Islet of Langerhans (tissue), 1 donor: Measurements from ENCODE around the gene HAUS2.
"Not testable (repeated sequence)": the region's sequence is repeated elsewhere in the genome, so short reads cannot be mapped to it uniquely, and the experiment has no call there.

ENCODE experiments used
- FAIRE-seq: peaks from one replicate; lab custom pipeline; 2011; peaks lifted over from hg19 to GRCh38; lab: Jason Lieb, UNC

Gene HAUS2

GRCh38 chr15:42576040-42576594 is 27.5 kb downstream of the HAUS2 start:
- no peak for FAIRE-seq

GRCh38 chr15:42576776-42577175 is 28.1 kb downstream of the HAUS2 start:
- no peak for FAIRE-seq

- FAIRE-seq, result no peak
Measured at GRCh38 chr15:42577514-42578031, 28.9 kb downstream of the HAUS2 start.

- no peak for FAIRE-seq
Measured at GRCh38 chr15:42578984-42579537, 30.4 kb downstream of the HAUS2 start.

GRCh38 chr15:42581272-42581730 is 32.7 kb downstream of the HAUS2 start:
- FAIRE-seq, result no peak

GRCh38 chr15:42582569-42583375 is 34.1 kb downstream of the HAUS2 start:
- no peak for FAIRE-seq

GRCh38 chr15:42584031-42584765 is 35.6 kb downstream of the HAUS2 start:
- FAIRE-seq, result no peak

GRCh38 chr15:42590619-42591237 is 42.1 kb downstream of the HAUS2 start:
- FAIRE-seq, result no peak

GRCh38 chr15:42591238-42591934 is 42.7 kb downstream of the HAUS2 start:
- FAIRE-seq, result no peak

- FAIRE-seq, result no peak
Measured at GRCh38 chr15:42592716-42593115, 44.1 kb downstream of the HAUS2 start.

GRCh38 chr15:42593143-42593542 is 44.5 kb downstream of the HAUS2 start:
- no peak for FAIRE-seq

GRCh38 chr15:42594095-42594494 is 45.5 kb downstream of the HAUS2 start:
- FAIRE-seq, result no peak

- no peak for FAIRE-seq
Measured at GRCh38 chr15:42595626-42596240, 47.1 kb downstream of the HAUS2 start.

GRCh38 chr15:42601316-42601715 is 52.7 kb downstream of the HAUS2 start:
- FAIRE-seq, result not testable (repeated sequence)

GRCh38 chr15:42602501-42602900 is 53.9 kb downstream of the HAUS2 start:
- FAIRE-seq, result no peak

GRCh38 chr15:42603978-42604377 is 55.3 kb downstream of the HAUS2 start:
- no peak for FAIRE-seq

GRCh38 chr15:42604894-42605744 is 56.5 kb downstream of the HAUS2 start:
- FAIRE-seq, result no peak

GRCh38 chr15:42605796-42606195 is 57.2 kb downstream of the HAUS2 start:
- FAIRE-seq, result no peak

- no peak for FAIRE-seq
Measured at GRCh38 chr15:42608110-42608531, 59.5 kb downstream of the HAUS2 start.
